Body of pancreas (tissue), 4 donors: ENCODE measurements around the gene METTL14. TPM values are rescaled to one million over a fixed set of nuclear protein-coding genes. Genes with fewer than 3 reads are reported as not detected.

Source experiments
- ATAC-seq: fragments of 150-250 bp; one replicate; pipeline ENCODE4 v1.9.1; 2016
- DNase-seq, 4 donors: peaks; one replicate each; pipeline ENCODE4 v3.0.0-alpha.2; 2019
- H3K27ac ChIP-seq, 4 donors: fragments of 200-600 bp; sonication (generic); 1 replicate in 3 of 4; 2 replicates in 1 of 4; pipeline versions ENCODE4 v1.5.1 to v1.6.1; 2016 to 2019; ENCODE audit warnings: mild to moderate bottlenecking in 1 of 4, mixed read lengths in 1 of 4, moderate library complexity in 1 of 4
- H3K27me3 ChIP-seq, 2 donors: fragments of 200-600 bp; sonication (generic); one replicate each; pipeline ENCODE4 v1.6.0; 2016; ENCODE audit warnings: mild to moderate bottlenecking in 1 of 2
- H3K36me3 ChIP-seq, 2 donors: fragments of 200-600 bp; sonication (generic); replicated peaks in 1 of 2; 2 replicates each; pipeline ENCODE4 v1.5.1; 2016; ENCODE audit warnings: low read depth in 2 of 2; ENCODE audit not compliant: insufficient read depth in 1 of 2
- H3K4me1 ChIP-seq: fragments of 200-600 bp; sonication (generic); one replicate; pipeline ENCODE4 v1.6.0; 2016
- H3K4me3 ChIP-seq, 2 donors: fragments of 200-600 bp; sonication (generic); 1 replicate in 1 of 2; 2 replicates in 1 of 2; pipeline ENCODE4 v1.5.1; 2016 to 2019
- H3K9me3 ChIP-seq, 3 donors: fragments of 200-600 bp; sonication (generic); 1 replicate in 2 of 3; 2 replicates in 1 of 3; pipeline ENCODE4 v1.5.1; 2016
- CTCF ChIP-seq, 7 experiments: fragments of 450-650 bp in 4 of 7; fragments of 200-600 bp in 3 of 7; sonication (generic) in 3 of 7; IDR thresholded peaks; one replicate each; pipeline ENCODE4 v1.5.1; 2016 to 2019; ENCODE audit warnings: antibody characterized with exemption in 7 of 7
- POLR2A ChIP-seq, 3 donors: fragments of 450-650 bp; IDR thresholded peaks; one replicate each; pipeline ENCODE4 v1.6.1; 2016; ENCODE audit warnings: antibody characterized with exemption in 3 of 3, mild to moderate bottlenecking in 2 of 3
- WGBS, 2 donors: methylation state at CpG; one replicate each; pipeline ENCODE4 v1.1.5; 2017; 5-methylcytosine and 5-hydroxymethylcytosine counted together
- intact Hi-C: fragments of 100-400 bp; cut with DNase I; formaldehyde crosslinking; loops from one replicate; pipeline ENCODE4 v1.15.1; 2023
- total RNA-seq, 2 donors: library from RNA; depleted of rRNA; stranded (reverse); fragments of >200 nt; gene quantifications; one replicate each; pipeline ENCODE4 v1.1.0, GENCODE V29; 2016

The METTL14 gene
- total RNA-seq, 2 donors from 2014 or later, result 8.0 to 14.2 TPM

GRCh38 chr4:118723369-118723768, 38.2 kb downstream of the METTL14 start:
- H3K27me3 ChIP-seq, result no peaks in the 10 kb centered on the region
- no peak overlapping the region for H3K4me3 ChIP-seq
- 90 to 96% methylated on average over 3 of the region's 3 CpGs for WGBS, 2 donors
- H3K27ac ChIP-seq, result no peak overlapping the region
- ATAC-seq (no peak), DNase-seq (no peak)
- H3K9me3 ChIP-seq, result no peaks in the 10 kb centered on the region
- no peaks in the 10 kb centered on the region for H3K4me1 ChIP-seq
- intact Hi-C loops, result no loop called here
- TF ChIP-seq POLR2A (IDR thresholded peaks at IDR 0.05) (no peak), CTCF (IDR thresholded peaks at IDR 0.05) (no peak)
- peaks cover 0 to 23% of the 10 kb centered on the region in 2 donors for H3K36me3 ChIP-seq

- no peaks in the 10 kb centered on the region for H3K9me3 ChIP-seq
- H3K4me1 ChIP-seq, result peaks cover 3% of the 10 kb centered on the region
- H3K27ac ChIP-seq, result no peak overlapping the region
- H3K36me3 ChIP-seq, result peaks cover 0 to 36% of the 10 kb centered on the region in 2 donors
- DNase-seq, result no peak
- ATAC-seq, result no peak
- 33 to 44% methylated on average over 1 of the region's 1 CpG for WGBS, 2 donors
- no peak overlapping the region for H3K4me3 ChIP-seq
- intact Hi-C loops, result no loop called here
- H3K27me3 ChIP-seq, result no peaks in the 10 kb centered on the region
- no peak for TF ChIP-seq CTCF (IDR thresholded peaks at IDR 0.05)
- no peak for TF ChIP-seq POLR2A (IDR thresholded peaks at IDR 0.05)
Measured at GRCh38 chr4:118727360-118727759, 42.2 kb downstream of the METTL14 start.

- Histone ChIP-seq H3K27ac (no peak overlapping the region), H3K36me3 (peaks cover 0 to 41% of the 10 kb centered on the region in 2 donors), H3K27me3 (no peaks in the 10 kb centered on the region), H3K9me3 (no peaks in the 10 kb centered on the region), H3K4me1 (peaks cover 3% of the 10 kb centered on the region), H3K4me3 (no peak overlapping the region)
- TF ChIP-seq POLR2A (IDR thresholded peaks at IDR 0.05), result no peak
- no peak for ATAC-seq
- DNase-seq, result no peak
- intact Hi-C loops, result no loop called here
- 53 to 67% methylated on average over 6 of the region's 6 CpGs for WGBS, 2 donors
Measured at GRCh38 chr4:118729287-118730286, 44.4 kb downstream of the METTL14 start.

GRCh38 chr4:118730683-118731082, 45.5 kb downstream of the METTL14 start:
- peaks cover 0 to 38% of the 10 kb centered on the region in 2 donors for H3K36me3 ChIP-seq
- intact Hi-C loops, result no loop called here

More at GRCh38 chr4:118730683-118731082, 45.5 kb downstream of the METTL14 start:
- no peak for ATAC-seq
- H3K27me3 ChIP-seq, result no peaks in the 10 kb centered on the region
- H3K9me3 ChIP-seq, result no peaks in the 10 kb centered on the region
- no peak for DNase-seq
- H3K27ac ChIP-seq, result no peak overlapping the region
- TF ChIP-seq CTCF (IDR thresholded peaks at IDR 0.05), result no peak
- TF ChIP-seq POLR2A (IDR thresholded peaks at IDR 0.05), result no peak
- H3K4me3 ChIP-seq, result no peak overlapping the region
- peaks cover 3% of the 10 kb centered on the region for H3K4me1 ChIP-seq
